HAP-1 (cell line): ENCODE results near the gene RAMACL.

Experiments used
- DNase-seq, 2 experiments: peaks; one replicate each; pipeline ENCODE4 v3.0.0-alpha.2; 2016 to 2020; ENCODE audit warnings: low spot score in 2 of 2
- H3K27me3 ChIP-seq: fragments of 250-450 bp; sonication (Bioruptor Pico); 2 replicates; pipeline ENCODE4 v1.5.1; 2020; ENCODE audit warnings: low read depth, mild to moderate bottlenecking, moderate library complexity
- H3K36me3 ChIP-seq: fragments of 250-450 bp; sonication (Bioruptor Pico); replicated peaks from 2 replicates; pipeline ENCODE4 v1.5.1; 2020; ENCODE audit warnings: mild to moderate bottlenecking
- H3K4me1 ChIP-seq: fragments of 250-450 bp; sonication (Bioruptor Pico); 2 replicates; pipeline ENCODE4 v1.5.1; 2020; ENCODE audit warnings: mild to moderate bottlenecking
- H3K4me3 ChIP-seq: fragments of 250-450 bp; sonication (Bioruptor Pico); 2 replicates; pipeline ENCODE4 v1.5.1; 2020; ENCODE audit warnings: mild to moderate bottlenecking, moderate library complexity
- H3K9me3 ChIP-seq: fragments of 250-450 bp; sonication (Bioruptor Pico); 2 replicates; pipeline ENCODE4 v1.5.1; 2020; ENCODE audit warnings: mild to moderate bottlenecking, moderate library complexity
- in situ Hi-C: fragments of 300-500 bp; cut with MboI; formaldehyde crosslinking; loops from 3 replicates; pipeline ENCODE4 v1.14.3; 2020; ENCODE audit warnings: low sequenced_read_pairs, inconsistent platforms, mixed read lengths

The RAMACL gene

GRCh38 chr6:166624275-166624674 lies 37.8 kb upstream of the RAMACL start:
- Histone ChIP-seq H3K36me3 (no peaks in the 10 kb centered on the region), H3K4me1 (peaks cover 5% of the 10 kb centered on the region), H3K9me3 (no peaks in the 10 kb centered on the region), H3K4me3 (no peak overlapping the region), H3K27me3 (no peaks in the 10 kb centered on the region)
- no peak for DNase-seq
- in situ Hi-C loops = no loop called here

- Histone ChIP-seq H3K4me1 (peaks cover 2% of the 10 kb centered on the region), H3K27me3 (no peaks in the 10 kb centered on the region), H3K36me3 (no peaks in the 10 kb centered on the region), H3K9me3 (no peaks in the 10 kb centered on the region), H3K4me3 (no peak overlapping the region)
- DNase-seq = no peak
- in situ Hi-C loops = no loop called here
Measured at GRCh38 chr6:166623318-166623717, 36.8 kb upstream of the RAMACL start.

- in situ Hi-C loops = no loop called here
Measured at GRCh38 chr6:166621114-166621540, 34.6 kb upstream of the RAMACL start.

GRCh38 chr6:166620478-166621113 lies 34.1 kb upstream of the RAMACL start:
- H3K9me3 ChIP-seq = no peaks in the 10 kb centered on the region
- no peaks in the 10 kb centered on the region; the same call in 1 of the 2 replicates for H3K4me1 ChIP-seq
- H3K36me3 ChIP-seq = no peaks in the 10 kb centered on the region
- H3K4me3 ChIP-seq = no peak overlapping the region
- in situ Hi-C loops = no loop called here
- H3K27me3 ChIP-seq = no peaks in the 10 kb centered on the region
- DNase-seq = no peak

More at GRCh38 chr6:166621114-166621540, 34.6 kb upstream of the RAMACL start:
- no peak for DNase-seq
- H3K4me3 ChIP-seq = no peak overlapping the region
- no peaks in the 10 kb centered on the region for H3K27me3 ChIP-seq
- H3K36me3 ChIP-seq = no peaks in the 10 kb centered on the region
- H3K9me3 ChIP-seq = no peaks in the 10 kb centered on the region
- no peaks in the 10 kb centered on the region; the same call in 1 of the 2 replicates for H3K4me1 ChIP-seq

- H3K36me3 ChIP-seq = no peaks in the 10 kb centered on the region
- in situ Hi-C loops = no loop called here
- H3K4me1 ChIP-seq = no peaks in the 10 kb centered on the region; the same call in 1 of the 2 replicates
- no peak overlapping the region for H3K4me3 ChIP-seq
- H3K9me3 ChIP-seq = no peaks in the 10 kb centered on the region
- H3K27me3 ChIP-seq = no peaks in the 10 kb centered on the region
- no peak for DNase-seq
Measured at GRCh38 chr6:166619912-166620311, 33.4 kb upstream of the RAMACL start.

GRCh38 chr6:166618866-166619761 lies 32.6 kb upstream of the RAMACL start:
- Histone ChIP-seq H3K4me1 (no peaks in the 10 kb centered on the region; the same call in 1 of the 2 replicates), H3K4me3 (no peak overlapping the region), H3K36me3 (no peaks in the 10 kb centered on the region), H3K9me3 (no peaks in the 10 kb centered on the region), H3K27me3 (no peaks in the 10 kb centered on the region)
- no peak for DNase-seq
- in situ Hi-C loops = no loop called here

- in situ Hi-C loops = no loop called here
Measured at GRCh38 chr6:166618251-166618650, 31.8 kb upstream of the RAMACL start.

GRCh38 chr6:166617359-166617758 lies 30.9 kb upstream of the RAMACL start:
- Histone ChIP-seq H3K4me1 (no peaks in the 10 kb centered on the region), H3K9me3 (no peaks in the 10 kb centered on the region), H3K27me3 (no peaks in the 10 kb centered on the region), H3K4me3 (no peak overlapping the region), H3K36me3 (no peaks in the 10 kb centered on the region)
- no peak for DNase-seq
- in situ Hi-C loops = no loop called here

More at GRCh38 chr6:166618251-166618650, 31.8 kb upstream of the RAMACL start:
- Histone ChIP-seq H3K4me1 (no peaks in the 10 kb centered on the region), H3K36me3 (no peaks in the 10 kb centered on the region), H3K4me3 (no peak overlapping the region), H3K27me3 (no peaks in the 10 kb centered on the region), H3K9me3 (no peaks in the 10 kb centered on the region)
- no peak for DNase-seq

GRCh38 chr6:166616261-166617238 lies 30.1 kb upstream of the RAMACL start:
- no peak overlapping the region for H3K4me3 ChIP-seq
- DNase-seq = no peak
- no peaks in the 10 kb centered on the region for H3K9me3 ChIP-seq
- H3K4me1 ChIP-seq = no peaks in the 10 kb centered on the region
- H3K36me3 ChIP-seq = no peaks in the 10 kb centered on the region
- H3K27me3 ChIP-seq = no peaks in the 10 kb centered on the region
- in situ Hi-C loops = no loop called here

- H3K36me3 ChIP-seq = no peaks in the 10 kb centered on the region
- no peaks in the 10 kb centered on the region for H3K9me3 ChIP-seq
- H3K27me3 ChIP-seq = no peaks in the 10 kb centered on the region
- H3K4me3 ChIP-seq = no peak overlapping the region
- H3K4me1 ChIP-seq = no peaks in the 10 kb centered on the region
- DNase-seq = no peak
- in situ Hi-C loops = no loop called here
Measured at GRCh38 chr6:166615059-166615770, 28.7 kb upstream of the RAMACL start.

GRCh38 chr6:166614589-166614988 lies 28.1 kb upstream of the RAMACL start:
- Histone ChIP-seq H3K27me3 (no peaks in the 10 kb centered on the region), H3K9me3 (no peaks in the 10 kb centered on the region), H3K4me3 (no peak overlapping the region), H3K4me1 (no peaks in the 10 kb centered on the region), H3K36me3 (no peaks in the 10 kb centered on the region)
- no peak for DNase-seq
- in situ Hi-C loops = no loop called here

GRCh38 chr6:166614171-166614583 lies 27.7 kb upstream of the RAMACL start:
- DNase-seq = no peak
- no peaks in the 10 kb centered on the region for H3K36me3 ChIP-seq
- H3K4me1 ChIP-seq = no peaks in the 10 kb centered on the region
- no peaks in the 10 kb centered on the region for H3K9me3 ChIP-seq
- H3K27me3 ChIP-seq = no peaks in the 10 kb centered on the region
- H3K4me3 ChIP-seq = no peak overlapping the region
- in situ Hi-C loops = no loop called here

GRCh38 chr6:166613027-166613426 lies 26.5 kb upstream of the RAMACL start:
- no peaks in the 10 kb centered on the region for H3K9me3 ChIP-seq
- DNase-seq = no peak
- H3K4me3 ChIP-seq = no peak overlapping the region
- H3K27me3 ChIP-seq = no peaks in the 10 kb centered on the region
- no peaks in the 10 kb centered on the region for H3K4me1 ChIP-seq
- no peaks in the 10 kb centered on the region for H3K36me3 ChIP-seq
- in situ Hi-C loops = no loop called here
